ENCODE measurements around the gene PLCD3. TPM values are rescaled to one million over a fixed set of nuclear protein-coding genes. Genes with fewer than 3 reads are reported as not detected.

PLCD3 gene
- total and polyA plus RNA-seq, 9 of the 15 experiments (the other 6 are each of a cell fraction or from before 2014, with no cell fraction given) = 0.20 to 22.6 (median 7.5) TPM

- CTCF ChIA-PET (ENCODE audit: low intra/inter-chr PET ratio) = no interaction called here
- no peak for ATAC-seq
- Histone ChIP-seq H3K4me2 (ENCODE audit: insufficient read depth, low read length) (peak overlapping the region; percentile 37), H3K27ac (ENCODE audit: extremely low read depth, low read depth, low read length) (no peak overlapping the region), H3K9me1 (ENCODE audit: control insufficient read depth, insufficient read depth, low read length) (no peaks in the 10 kb centered on the region), H2AFZ (ENCODE audit: low read depth, low read length) (peak overlapping the region; percentile 5; the same call in 1 of the 2 replicates), H3K27me3 (ENCODE audit: control insufficient read depth in 2 of 2, insufficient read depth in 2 of 2, low read length in 2 of 2) (no peaks in the 10 kb centered on the region), H3K9ac (ENCODE audit: insufficient read depth in 1 of 2, low read depth in 2 of 2, low read length in 2 of 2) (peak overlapping the region in 1 of 2 experiments; percentile 69; a peak in 2 of 4 replicates), H3K79me2 (ENCODE audit: control insufficient read depth, insufficient read depth, low read length) (peaks cover 15% of the 10 kb centered on the region), H4K20me1 (replicated peaks; ENCODE audit: control insufficient read depth, insufficient read depth, low read length) (no peaks in the 10 kb centered on the region), H3K4me1 (replicated peaks in 1 of 2; ENCODE audit: control insufficient read depth in 2 of 2, insufficient read depth in 2 of 2, low read length in 2 of 2) (peaks cover 17 to 31% of the 10 kb centered on the region in 2 experiments; a peak in 4 of 5 replicates), H3K4me3 (no peak overlapping the region), H3K9me3 (replicated peaks; ENCODE audit: control insufficient read depth, insufficient read depth, low read depth, low read length) (no peaks in the 10 kb centered on the region), H3K36me3 (ENCODE audit: control insufficient read depth, insufficient read depth, low read length) (peaks cover 3% of the 10 kb centered on the region; the same call in 1 of the 3 replicates)
- no peak for DNase-seq (ENCODE audit: extremely low read depth in 1 of 4, low spot score in 3 of 4)
- 41% methylated on average over 7 of the region's 7 CpGs for WGBS (ENCODE audit: insufficient coverage, low coverage, missing lambda C conversion rate)
- POLR2A ChIA-PET = interaction anchor here (0.8 to 9.6 kb wide), 3 partner anchors 10 to 17 kb away, joined by 3 to 497 read pairs (median 3); partner anchors contain the start of gene HEXIM1
- in situ Hi-C loops (cut with MboI) = no loop called here
- BruUV-seq (replicated peaks) = no TSS peak
- TF ChIP-seq CBX3 (IDR thresholded peaks at IDR 0.05; ENCODE audit: borderline replicate concordance in 1 of 2, low read length in 2 of 2) (no peak), SP1 (CRISPR knock-in tag; IDR thresholded peaks at IDR 0.05) (0 out of 2 replicates have a peak, but pooled peaks have one; percentile 2), CTBP1 (IDR thresholded peaks at IDR 0.05; ENCODE audit: borderline replicate concordance) (peak; percentile 0; the same call in 1 of the 2 replicates), FOXM1 (IDR thresholded peaks at IDR 0.05; ENCODE audit: low read depth) (no peak), FOXM1 (CRISPR knock-in tag; IDR thresholded peaks at IDR 0.05; ENCODE audit: low read depth) (0 out of 2 replicates have a peak, but pooled peaks have one; percentile 41)
- TF ChIP-seq, protein P1, sequence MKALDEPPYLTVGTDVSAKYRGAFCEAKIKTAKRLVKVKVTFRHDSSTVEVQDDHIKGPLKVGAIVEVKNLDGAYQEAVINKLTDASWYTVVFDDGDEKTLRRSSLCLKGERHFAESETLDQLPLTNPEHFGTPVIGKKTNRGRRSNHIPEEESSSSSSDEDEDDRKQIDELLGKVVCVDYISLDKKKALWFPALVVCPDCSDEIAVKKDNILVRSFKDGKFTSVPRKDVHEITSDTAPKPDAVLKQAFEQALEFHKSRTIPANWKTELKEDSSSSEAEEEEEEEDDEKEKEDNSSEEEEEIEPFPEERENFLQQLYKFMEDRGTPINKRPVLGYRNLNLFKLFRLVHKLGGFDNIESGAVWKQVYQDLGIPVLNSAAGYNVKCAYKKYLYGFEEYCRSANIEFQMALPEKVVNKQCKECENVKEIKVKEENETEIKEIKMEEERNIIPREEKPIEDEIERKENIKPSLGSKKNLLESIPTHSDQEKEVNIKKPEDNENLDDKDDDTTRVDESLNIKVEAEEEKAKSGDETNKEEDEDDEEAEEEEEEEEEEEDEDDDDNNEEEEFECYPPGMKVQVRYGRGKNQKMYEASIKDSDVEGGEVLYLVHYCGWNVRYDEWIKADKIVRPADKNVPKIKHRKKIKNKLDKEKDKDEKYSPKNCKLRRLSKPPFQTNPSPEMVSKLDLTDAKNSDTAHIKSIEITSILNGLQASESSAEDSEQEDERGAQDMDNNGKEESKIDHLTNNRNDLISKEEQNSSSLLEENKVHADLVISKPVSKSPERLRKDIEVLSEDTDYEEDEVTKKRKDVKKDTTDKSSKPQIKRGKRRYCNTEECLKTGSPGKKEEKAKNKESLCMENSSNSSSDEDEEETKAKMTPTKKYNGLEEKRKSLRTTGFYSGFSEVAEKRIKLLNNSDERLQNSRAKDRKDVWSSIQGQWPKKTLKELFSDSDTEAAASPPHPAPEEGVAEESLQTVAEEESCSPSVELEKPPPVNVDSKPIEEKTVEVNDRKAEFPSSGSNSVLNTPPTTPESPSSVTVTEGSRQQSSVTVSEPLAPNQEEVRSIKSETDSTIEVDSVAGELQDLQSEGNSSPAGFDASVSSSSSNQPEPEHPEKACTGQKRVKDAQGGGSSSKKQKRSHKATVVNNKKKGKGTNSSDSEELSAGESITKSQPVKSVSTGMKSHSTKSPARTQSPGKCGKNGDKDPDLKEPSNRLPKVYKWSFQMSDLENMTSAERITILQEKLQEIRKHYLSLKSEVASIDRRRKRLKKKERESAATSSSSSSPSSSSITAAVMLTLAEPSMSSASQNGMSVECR (CRISPR knock-in tag; IDR thresholded peaks at IDR 0.05) = 0 out of 2 replicates have a peak, but pooled peaks have one; percentile 41
- intact Hi-C loops (cut with micrococcal nuclease) = no loop called here
- FAIRE-seq = no peak
Observed at GRCh38 chr17:45164734-45165269, 32.5 kb upstream of the PLCD3 start.

All from K562 (cell line).